Activated naive CD8-positive, alpha-beta T cell treated with anti-CD3 and anti-CD28 coated beads, Interleukin-2, amount 10 ng/mL, durations not matched to agents 7 days and 5 days (primary cell): Measurements from ENCODE around the gene KICS2. TPM values are rescaled to one million over a fixed set of nuclear protein-coding genes. Genes with fewer than 3 reads are reported as not detected.

Source experiments
- ATAC-seq: fragments of 150-1000 bp; cut with Tn5 transposase; one replicate; pipeline ENCODE4 v1.10.0; 2021; ENCODE audit warnings: low read depth, moderate library complexity
- POLR2A ChIA-PET: fragments of 350-600 bp; sonication (Branson Sonifier 250); formaldehyde crosslinking; loops from one replicate; lab custom pipeline; 2021; ENCODE audit warnings: antibody characterized with exemption; lab: Charles Lee
- DNase-seq: peaks from one replicate; pipeline ENCODE4 v3.0.0; 2021
- H3K27ac Mint-ChIP-seq: one replicate; pipeline ENCODE4 v1.8.0; 2022; ENCODE audit warnings: mild to moderate bottlenecking, mixed read lengths
- H3K27me3 Mint-ChIP-seq: one replicate; pipeline ENCODE4 v1.8.0; 2022; ENCODE audit warnings: mild to moderate bottlenecking, moderate library complexity, mixed read lengths
- H3K36me3 Mint-ChIP-seq: one replicate; pipeline ENCODE4 v1.8.0; 2021; ENCODE audit warnings: mild to moderate bottlenecking, mixed read lengths
- H3K4me1 Mint-ChIP-seq: one replicate; pipeline ENCODE4 v1.8.0; 2021; ENCODE audit warnings: mixed read lengths
- H3K4me3 Mint-ChIP-seq: one replicate; pipeline ENCODE4 v1.8.0; 2022; ENCODE audit warnings: mild to moderate bottlenecking, moderate library complexity, mixed read lengths
- H3K9me3 Mint-ChIP-seq: one replicate; pipeline ENCODE4 v1.8.0; 2021; ENCODE audit warnings: mixed read lengths
- total RNA-seq, 2 experiments: library from RNA; stranded (reverse); gene quantifications; one replicate each; pipeline ENCODE4 v1.2.3, GENCODE V29; 2021

The KICS2 gene
- total RNA-seq, 2 experiments from 2014 or later = 10.3 to 13.7 TPM

DNA sequence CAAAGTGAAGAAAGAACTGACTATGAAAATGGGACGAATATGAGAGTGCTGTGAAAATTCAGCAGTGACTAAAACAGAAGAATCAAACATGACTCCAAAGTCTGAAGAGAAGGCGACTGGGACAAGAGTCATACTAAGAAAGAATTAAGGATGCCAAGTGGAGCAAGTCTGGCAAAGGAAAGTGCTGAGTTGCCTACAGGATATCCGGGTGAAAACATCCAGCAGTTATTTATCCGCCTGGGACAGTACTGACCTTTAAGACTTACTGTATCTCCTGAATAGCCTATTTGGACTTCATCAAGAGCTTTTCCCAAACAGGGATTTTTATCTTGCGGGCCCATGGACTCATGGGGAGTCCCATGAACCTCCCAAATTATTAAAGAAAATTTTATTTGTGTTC is 41.1 kb downstream of the KICS2 start:
- no peaks in the 10 kb centered on the region for H3K36me3 Mint-ChIP-seq
- no peaks in the 10 kb centered on the region for H3K27me3 Mint-ChIP-seq
- POLR2A ChIA-PET = no interaction called here
- no peak for ATAC-seq
- H3K9me3 Mint-ChIP-seq = no peaks in the 10 kb centered on the region
- H3K4me3 Mint-ChIP-seq = no peak overlapping the region
- no peaks in the 10 kb centered on the region for H3K4me1 Mint-ChIP-seq
- H3K27ac Mint-ChIP-seq = no peak overlapping the region
- no peak for DNase-seq

- Mint-ChIP-seq H3K4me3 (no peak overlapping the region), H3K36me3 (no peaks in the 10 kb centered on the region), H3K27ac (no peak overlapping the region), H3K4me1 (peaks cover under 1% of the 10 kb centered on the region), H3K27me3 (no peaks in the 10 kb centered on the region), H3K9me3 (no peaks in the 10 kb centered on the region)
- ATAC-seq (no peak), DNase-seq (no peak)
- POLR2A ChIA-PET = no interaction called here
Measured at GRCh38 chr12:64178122-64178521, 44.0 kb downstream of the KICS2 start.

GRCh38 chr12:64177001-64177400 is 45.1 kb downstream of the KICS2 start:
- H3K4me1 Mint-ChIP-seq = peaks cover 3% of the 10 kb centered on the region
- H3K36me3 Mint-ChIP-seq = no peaks in the 10 kb centered on the region
- H3K27me3 Mint-ChIP-seq = no peaks in the 10 kb centered on the region
- no peak for ATAC-seq
- H3K4me3 Mint-ChIP-seq = no peak overlapping the region
- POLR2A ChIA-PET = no interaction called here
- no peaks in the 10 kb centered on the region for H3K9me3 Mint-ChIP-seq
- no peak overlapping the region for H3K27ac Mint-ChIP-seq
- DNase-seq = no peak

GRCh38 chr12:64175254-64175945 is 46.7 kb downstream of the KICS2 start:
- no peak overlapping the region for H3K4me3 Mint-ChIP-seq
- DNase-seq = no peak
- no peaks in the 10 kb centered on the region for H3K36me3 Mint-ChIP-seq
- H3K9me3 Mint-ChIP-seq = no peaks in the 10 kb centered on the region
- no peak for ATAC-seq
- no peaks in the 10 kb centered on the region for H3K27me3 Mint-ChIP-seq
- H3K27ac Mint-ChIP-seq = no peak overlapping the region
- POLR2A ChIA-PET = interaction anchor here (0.6 kb wide), 1 partner anchor 431 kb away, joined by 3 read pairs; no protein-coding TSS in a partner anchor
- peaks cover 3% of the 10 kb centered on the region for H3K4me1 Mint-ChIP-seq

- Mint-ChIP-seq H3K27ac (no peak overlapping the region), H3K9me3 (no peaks in the 10 kb centered on the region), H3K36me3 (no peaks in the 10 kb centered on the region), H3K4me3 (no peak overlapping the region), H3K27me3 (no peaks in the 10 kb centered on the region), H3K4me1 (peaks cover 3% of the 10 kb centered on the region)
- ATAC-seq = no peak
- POLR2A ChIA-PET = no interaction called here
- DNase-seq = no peak
Measured at GRCh38 chr12:64173456-64173855, 48.6 kb downstream of the KICS2 start.

Other genes starting within 250 kb of the KICS2 start
- not detected for gene C12orf56, start 168.5 kb upstream of the KICS2 start, total RNA-seq
- gene XPOT, start 182.1 kb upstream of the KICS2 start, total RNA-seq = 100 to 1,000 TPM in 1 of 2 experiments, 10 to 100 TPM in 1; 98.7 to 107 TPM
- 10 to 100 TPM; 25.2 to 29.8 TPM for gene TBK1, start 229.8 kb upstream of the KICS2 start, total RNA-seq